K562 (cell line): ENCODE data around the gene DRAXIN. TPM values are rescaled to one million over a fixed set of nuclear protein-coding genes. Genes with fewer than 3 reads are reported as not detected.

ENCODE experiments used
- ATAC-seq: fragments of 200-7000 bp; cut with Tn5 transposase; 3 replicates; pipeline ENCODE4 v1.9.1; 2020; ENCODE audit warnings: moderate library complexity
- BruUV-seq: library from RNA; stranded (reverse); fragments of 400-500 nt; replicated peaks from 2 replicates; lab custom pipeline; 2021; lab: Mats Ljungman, UMichigan
- CTCF ChIA-PET: fragments of 300-600 bp; formaldehyde crosslinking; extraction: SDS; loops from one replicate; lab custom pipeline; 2021; ENCODE audit warnings: low intra/inter-chr PET ratio; lab: Yijun Ruan, JAX
- POLR2A ChIA-PET: fragments of 300-600, 350-650 bp; sonication (Branson Sonifier 250); formaldehyde crosslinking; extraction: SDS; loops from one replicate; lab custom pipeline; 2021; ENCODE audit warnings: antibody characterized with exemption, inconsistent platforms; lab: Yijun Ruan, JAX
- DNase-seq, 4 experiments: peaks; one replicate each; pipeline versions ENCODE4 v3.0.0 to v3.0.0-alpha.2; 2011 to 2018; ENCODE audit warnings: low spot score in 3 of 4, mixed read lengths in 3 of 4; ENCODE audit errors: extremely low read depth in 1 of 4
- FAIRE-seq: peaks from 2 replicates; lab custom pipeline; 2011; peaks lifted over from hg19 to GRCh38; lab: Jason Lieb, UNC
- H2AFZ ChIP-seq: 2 replicates; pipeline ENCODE4 v1.6.0; 2011; ENCODE audit warnings: low read depth, low read length, control low read depth, inconsistent platforms
- H3K27ac ChIP-seq: fragments of 200-600 bp; 3 replicates; pipeline ENCODE4 v1.8.0; 2011; ENCODE audit warnings: low read depth, mild to moderate bottlenecking, control low read depth, inconsistent platforms, low read length, moderate library complexity, mixed read lengths; ENCODE audit errors: extremely low read depth
- H3K27me3 ChIP-seq, 2 experiments: fragments of 300-600 bp in 1 of 2; 2 replicates in 1 of 2; 3 replicates in 1 of 2; pipeline versions ENCODE4 v1.6.0 to v1.8.0; 2011; ENCODE audit warnings: inconsistent platforms in 2 of 2, low read length in 2 of 2, mild to moderate bottlenecking in 1 of 2, mixed read lengths in 1 of 2, moderate library complexity in 1 of 2; ENCODE audit not compliant: control insufficient read depth in 2 of 2, insufficient read depth in 2 of 2
- H3K36me3 ChIP-seq: fragments of 300-600 bp; 3 replicates; pipeline ENCODE4 v1.8.0; 2011; ENCODE audit warnings: mild to moderate bottlenecking, low read length, inconsistent platforms; ENCODE audit not compliant: control insufficient read depth, insufficient read depth
- H3K4me1 ChIP-seq, 2 experiments: fragments of 200-600 bp in 1 of 2; replicated peaks in 1 of 2; 2 replicates in 1 of 2; 3 replicates in 1 of 2; pipeline versions ENCODE4 v1.5.1 to v1.8.0; 2011; ENCODE audit warnings: inconsistent platforms in 2 of 2, low read length in 2 of 2, mild to moderate bottlenecking in 1 of 2, mixed read lengths in 1 of 2, moderate library complexity in 1 of 2; ENCODE audit not compliant: control insufficient read depth in 2 of 2, insufficient read depth in 2 of 2
- H3K4me2 ChIP-seq: 2 replicates; pipeline ENCODE4 v1.6.1; 2011; ENCODE audit warnings: low read length, control low read depth, inconsistent platforms, mixed read lengths; ENCODE audit not compliant: insufficient read depth
- H3K4me3 ChIP-seq: fragments of 200-600 bp; sonication (generic), shearing (Covaris generic); 2 replicates; pipeline ENCODE4 v1.5.1; 2016; ENCODE audit warnings: control low read depth, inconsistent platforms
- H3K79me2 ChIP-seq: fragments of 200-600 bp; 3 replicates; pipeline ENCODE4 v1.8.0; 2011; ENCODE audit warnings: low read length, inconsistent platforms; ENCODE audit not compliant: control insufficient read depth, insufficient read depth
- H3K9ac ChIP-seq, 2 experiments: 2 replicates each; pipeline versions ENCODE4 v1.6.0 to v1.6.1; 2011; ENCODE audit warnings: low read depth in 2 of 2, low read length in 2 of 2, control low read depth in 1 of 2, inconsistent platforms in 1 of 2, mild to moderate bottlenecking in 1 of 2, mixed read lengths in 1 of 2; ENCODE audit not compliant: insufficient read depth in 1 of 2
- H3K9me1 ChIP-seq: one replicate; pipeline ENCODE4 v1.6.0; 2011; ENCODE audit warnings: inconsistent platforms, mild to moderate bottlenecking, low read length, moderate library complexity; ENCODE audit not compliant: control insufficient read depth, insufficient read depth
- H3K9me3 ChIP-seq: replicated peaks from 2 replicates; pipeline ENCODE4 v1.5.1; 2011; ENCODE audit warnings: low read depth, low read length, inconsistent platforms; ENCODE audit not compliant: control insufficient read depth, insufficient read depth
- H4K20me1 ChIP-seq: replicated peaks from 2 replicates; pipeline ENCODE4 v1.6.1; 2011; ENCODE audit warnings: low read length, inconsistent platforms, mixed read lengths; ENCODE audit not compliant: control insufficient read depth, insufficient read depth
- CCNT2 ChIP-seq: IDR thresholded peaks from 2 replicates; pipeline ENCODE4 v1.6.1; 2011; ENCODE audit warnings: borderline replicate concordance, low read depth, mild to moderate bottlenecking, moderate library complexity, mixed read lengths, low read length; ENCODE audit not compliant: insufficient read length; ENCODE audit errors: extremely low read depth
- CEBPB ChIP-seq: fragments of 450-650 bp; IDR thresholded peaks from 2 replicates; pipeline ENCODE4 v1.6.1; 2016; ENCODE audit warnings: missing genetic modification characterization, missing compliant biosample characterization
- CEBPG ChIP-seq, 3 experiments: fragments of 200-800 bp in 1 of 3; sonication (Bioruptor generic) in 1 of 3; sonication (generic) in 1 of 3; formaldehyde crosslinking in 1 of 3; IDR thresholded peaks in 2 of 3; conservative IDR thresholded peaks in 1 of 3; 2 replicates each; pipeline versions ENCODE4 v1.6.1 to v1.8.0; 2016 to 2022; ENCODE audit warnings: missing compliant biosample characterization in 2 of 3, missing genetic modification characterization in 2 of 3, mild to moderate bottlenecking in 1 of 3, missing genetic modification reagents in 1 of 3
- KDM1A ChIP-seq, 2 experiments: fragments of 450-650 bp; IDR thresholded peaks; 2 replicates each; pipeline ENCODE4 v1.6.1; 2016; ENCODE audit warnings: mild to moderate bottlenecking in 2 of 2
- PTBP1 ChIP-seq: fragments of 200-400 bp; formaldehyde crosslinking; IDR thresholded peaks from 2 replicates; pipeline ENCODE4 v1.6.1; 2017; ENCODE audit warnings: low read depth, low read length
- TEAD2 ChIP-seq: fragments of 450-650 bp; IDR thresholded peaks from 2 replicates; pipeline ENCODE4 v1.6.1; 2016; ENCODE audit warnings: missing genetic modification characterization, control low read depth, missing compliant biosample characterization
- WGBS: fragments of 100-300 bp; shearing (Covaris generic); methylation state at CpG from one replicate; pipeline ENCODE4 v1.1.6; 2016; ENCODE audit warnings: low coverage, mixed read lengths; ENCODE audit not compliant: insufficient coverage; ENCODE audit errors: missing lambda C conversion rate; 5-methylcytosine and 5-hydroxymethylcytosine counted together
- in situ Hi-C: fragments of 300-500 bp; cut with MboI; formaldehyde crosslinking; loops from 4 replicates; pipeline ENCODE4 v1.15.0; 2018; ENCODE audit warnings: inconsistent platforms, mixed read lengths
- intact Hi-C: fragments of 100-400 bp; cut with micrococcal nuclease; formaldehyde crosslinking; loops from 2 replicates; pipeline ENCODE4 v1.14.2; 2022
- polyA plus RNA-seq, 8 experiments: library from polyadenylated mRNA; depleted of rRNA in 4 of 8; stranded (reverse) in 5 of 8; unstranded in 3 of 8; fragments of >200 nt; fragmentation: Nextera tagmentation in 2 of 8; fragmentation: Illumina TruSeq in 1 of 8; extraction: Ambion mirVana in 2 of 8; extraction: Trizol in 1 of 8; gene quantifications; 2 replicates each; pipeline versions ENCODE4 v1.2.1 to v1.2.3, GENCODE V29; 2011 to 2014; ENCODE audit warnings: inconsistent platforms in 1 of 8, missing spikeins in 1 of 8
- total RNA-seq, 7 experiments: library from RNA; depleted of rRNA in 6 of 7; stranded (reverse); fragments of >200 nt in 6 of 7; fragmentation: Illumina TruSeq in 2 of 7; extraction: Trizol in 2 of 7; gene quantifications; 2 replicates each; pipeline versions ENCODE4 v1.2.1 to v1.2.3, GENCODE V29; 2011 to 2021; ENCODE audit warnings: low replicate concordance in 1 of 7
- TF ChIP-seq, protein P1 (sequence below): sonication (generic); formaldehyde crosslinking; IDR thresholded peaks from 2 replicates; pipeline ENCODE4 v1.8.0; 2022; ENCODE audit warnings: mild to moderate bottlenecking, missing genetic modification reagents
- TF ChIP-seq, protein P2 (sequence below), 2 experiments: fragments of 450-650 bp; formaldehyde crosslinking in 1 of 2; IDR thresholded peaks; 2 replicates each; pipeline versions ENCODE4 v1.4.0 to v1.6.1; 2014 to 2020; ENCODE audit warnings: mild to moderate bottlenecking in 2 of 2, borderline replicate concordance in 1 of 2, low read depth in 1 of 2

The DRAXIN gene
- total and polyA plus RNA-seq, 9 of the 15 experiments (the other 6 are each of a cell fraction or from before 2014, with no cell fraction given), result 0.01 to 0.04 (median 0.01) TPM; not detected in 6

DNA sequence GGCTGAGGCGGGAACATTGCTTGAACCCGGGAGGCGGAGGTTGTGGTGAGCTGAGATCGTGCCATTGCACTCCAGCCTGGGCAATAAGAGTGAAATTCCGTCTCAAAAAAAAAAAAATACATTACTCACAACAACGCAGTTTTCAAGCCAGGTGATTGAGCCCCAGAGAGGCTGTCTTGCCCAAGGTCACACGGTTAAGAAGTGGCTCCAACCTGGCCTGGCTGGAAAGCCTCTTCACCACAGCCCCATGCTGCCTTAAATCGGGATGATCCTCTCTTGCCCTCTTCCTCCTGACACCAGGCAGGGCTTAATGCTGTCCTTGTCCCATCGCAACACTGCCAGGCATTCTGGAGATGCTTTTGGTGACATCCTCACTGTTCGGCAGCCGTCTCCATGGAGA is 21.6 kb downstream of the DRAXIN start:
- no TSS peak for BruUV-seq
- Histone ChIP-seq H3K79me2 (no peaks in the 10 kb centered on the region), H2AFZ (no peak overlapping the region), H3K36me3 (no peaks in the 10 kb centered on the region), H3K27me3 (peaks cover 35 to 50% of the 10 kb centered on the region in 2 experiments; a peak in 4 of 5 replicates), H3K9ac (no peak overlapping the region), H4K20me1 (no peaks in the 10 kb centered on the region), H3K9me3 (no peaks in the 10 kb centered on the region), H3K4me2 (no peak overlapping the region), H3K4me3 (no peak overlapping the region), H3K9me1 (no peaks in the 10 kb centered on the region), H3K27ac (no peak overlapping the region), H3K4me1 (peaks cover 1 to 23% of the 10 kb centered on the region in 2 experiments; a peak in 4 of 5 replicates)
- in situ Hi-C loops, result no loop called here
- ATAC-seq (no peak), DNase-seq (no peak), FAIRE-seq (no peak)
- intact Hi-C loops, result no loop called here
- POLR2A ChIA-PET, result no interaction called here
- 9% methylated on average over 10 of the region's 11 CpGs for WGBS
- CTCF ChIA-PET, result no interaction called here
- no peak for TF ChIP-seq CCNT2
- 0 out of 2 replicates have a peak, but pooled peaks have one; percentile 18 for TF ChIP-seq CEBPG (CRISPR knock-in tag; IDR thresholded peaks at IDR 0.05)
- peak in 1 of 2 experiments; percentile 23; a peak in 1 of 4 replicates for TF ChIP-seq CEBPG (tag; conservative IDR thresholded peaks at IDR 0.05 in 1 of 2, IDR thresholded peaks at IDR 0.05 in 1 of 2)
- TF ChIP-seq, protein P1, sequence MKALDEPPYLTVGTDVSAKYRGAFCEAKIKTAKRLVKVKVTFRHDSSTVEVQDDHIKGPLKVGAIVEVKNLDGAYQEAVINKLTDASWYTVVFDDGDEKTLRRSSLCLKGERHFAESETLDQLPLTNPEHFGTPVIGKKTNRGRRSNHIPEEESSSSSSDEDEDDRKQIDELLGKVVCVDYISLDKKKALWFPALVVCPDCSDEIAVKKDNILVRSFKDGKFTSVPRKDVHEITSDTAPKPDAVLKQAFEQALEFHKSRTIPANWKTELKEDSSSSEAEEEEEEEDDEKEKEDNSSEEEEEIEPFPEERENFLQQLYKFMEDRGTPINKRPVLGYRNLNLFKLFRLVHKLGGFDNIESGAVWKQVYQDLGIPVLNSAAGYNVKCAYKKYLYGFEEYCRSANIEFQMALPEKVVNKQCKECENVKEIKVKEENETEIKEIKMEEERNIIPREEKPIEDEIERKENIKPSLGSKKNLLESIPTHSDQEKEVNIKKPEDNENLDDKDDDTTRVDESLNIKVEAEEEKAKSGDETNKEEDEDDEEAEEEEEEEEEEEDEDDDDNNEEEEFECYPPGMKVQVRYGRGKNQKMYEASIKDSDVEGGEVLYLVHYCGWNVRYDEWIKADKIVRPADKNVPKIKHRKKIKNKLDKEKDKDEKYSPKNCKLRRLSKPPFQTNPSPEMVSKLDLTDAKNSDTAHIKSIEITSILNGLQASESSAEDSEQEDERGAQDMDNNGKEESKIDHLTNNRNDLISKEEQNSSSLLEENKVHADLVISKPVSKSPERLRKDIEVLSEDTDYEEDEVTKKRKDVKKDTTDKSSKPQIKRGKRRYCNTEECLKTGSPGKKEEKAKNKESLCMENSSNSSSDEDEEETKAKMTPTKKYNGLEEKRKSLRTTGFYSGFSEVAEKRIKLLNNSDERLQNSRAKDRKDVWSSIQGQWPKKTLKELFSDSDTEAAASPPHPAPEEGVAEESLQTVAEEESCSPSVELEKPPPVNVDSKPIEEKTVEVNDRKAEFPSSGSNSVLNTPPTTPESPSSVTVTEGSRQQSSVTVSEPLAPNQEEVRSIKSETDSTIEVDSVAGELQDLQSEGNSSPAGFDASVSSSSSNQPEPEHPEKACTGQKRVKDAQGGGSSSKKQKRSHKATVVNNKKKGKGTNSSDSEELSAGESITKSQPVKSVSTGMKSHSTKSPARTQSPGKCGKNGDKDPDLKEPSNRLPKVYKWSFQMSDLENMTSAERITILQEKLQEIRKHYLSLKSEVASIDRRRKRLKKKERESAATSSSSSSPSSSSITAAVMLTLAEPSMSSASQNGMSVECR (CRISPR knock-in tag), result no peak
- TF ChIP-seq CEBPB (tag), result peak; percentile 88
- no peak for TF ChIP-seq PTBP1
- TF ChIP-seq KDM1A (IDR thresholded peaks at IDR 0.05), result 0 out of 4 replicates have a peak, but pooled peaks of 1 of the 2 experiments have one; percentile 22
- no peak for TF ChIP-seq TEAD2 (tag)
- TF ChIP-seq, protein P2, sequence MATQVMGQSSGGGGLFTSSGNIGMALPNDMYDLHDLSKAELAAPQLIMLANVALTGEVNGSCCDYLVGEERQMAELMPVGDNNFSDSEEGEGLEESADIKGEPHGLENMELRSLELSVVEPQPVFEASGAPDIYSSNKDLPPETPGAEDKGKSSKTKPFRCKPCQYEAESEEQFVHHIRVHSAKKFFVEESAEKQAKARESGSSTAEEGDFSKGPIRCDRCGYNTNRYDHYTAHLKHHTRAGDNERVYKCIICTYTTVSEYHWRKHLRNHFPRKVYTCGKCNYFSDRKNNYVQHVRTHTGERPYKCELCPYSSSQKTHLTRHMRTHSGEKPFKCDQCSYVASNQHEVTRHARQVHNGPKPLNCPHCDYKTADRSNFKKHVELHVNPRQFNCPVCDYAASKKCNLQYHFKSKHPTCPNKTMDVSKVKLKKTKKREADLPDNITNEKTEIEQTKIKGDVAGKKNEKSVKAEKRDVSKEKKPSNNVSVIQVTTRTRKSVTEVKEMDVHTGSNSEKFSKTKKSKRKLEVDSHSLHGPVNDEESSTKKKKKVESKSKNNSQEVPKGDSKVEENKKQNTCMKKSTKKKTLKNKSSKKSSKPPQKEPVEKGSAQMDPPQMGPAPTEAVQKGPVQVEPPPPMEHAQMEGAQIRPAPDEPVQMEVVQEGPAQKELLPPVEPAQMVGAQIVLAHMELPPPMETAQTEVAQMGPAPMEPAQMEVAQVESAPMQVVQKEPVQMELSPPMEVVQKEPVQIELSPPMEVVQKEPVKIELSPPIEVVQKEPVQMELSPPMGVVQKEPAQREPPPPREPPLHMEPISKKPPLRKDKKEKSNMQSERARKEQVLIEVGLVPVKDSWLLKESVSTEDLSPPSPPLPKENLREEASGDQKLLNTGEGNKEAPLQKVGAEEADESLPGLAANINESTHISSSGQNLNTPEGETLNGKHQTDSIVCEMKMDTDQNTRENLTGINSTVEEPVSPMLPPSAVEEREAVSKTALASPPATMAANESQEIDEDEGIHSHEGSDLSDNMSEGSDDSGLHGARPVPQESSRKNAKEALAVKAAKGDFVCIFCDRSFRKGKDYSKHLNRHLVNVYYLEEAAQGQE (IDR thresholded peaks at IDR 0.05; ENCODE audit: borderline replicate concordance), result no peak
- TF ChIP-seq, protein P2 (CRISPR knock-in tag; IDR thresholded peaks at IDR 0.05; ENCODE audit: low read depth), result no peak
- TF ChIP-seq, all 486 proteins: peak for 3
